ENCODE results near the gene ALOX15B.

Gene ALOX15B

GRCh38 chr17:8066841-8067775 is 28.2 kb downstream of the ALOX15B start:
- H3K9me2 ChIP-seq (replicated peaks; ENCODE audit: insufficient read depth, low read length): no peaks in the 10 kb centered on the region
- H3K27me3 ChIP-seq (ENCODE audit: low read length): no peaks in the 10 kb centered on the region
- no peak for TF ChIP-seq EZH2phosphoT487 (conservative IDR thresholded peaks at IDR 0.05; ENCODE audit: low read length)
- no peak for TF ChIP-seq CTCF (IDR thresholded peaks at IDR 0.05; ENCODE audit: insufficient read depth, low read length, poor library complexity, severe bottlenecking)

GRCh38 chr17:8067806-8068205 is 28.9 kb downstream of the ALOX15B start:
- TF ChIP-seq CTCF (IDR thresholded peaks at IDR 0.05; ENCODE audit: insufficient read depth, low read length, poor library complexity, severe bottlenecking) (no peak), EZH2phosphoT487 (conservative IDR thresholded peaks at IDR 0.05; ENCODE audit: low read length) (no peak)
- no peaks in the 10 kb centered on the region for H3K9me2 ChIP-seq (replicated peaks; ENCODE audit: insufficient read depth, low read length)
- H3K4me2 ChIP-seq (ENCODE audit: low read depth, low read length, poor library complexity, severe bottlenecking): no peak overlapping the region
- H3K36me3 ChIP-seq (ENCODE audit: low read length): no peaks in the 10 kb centered on the region
- no peaks in the 10 kb centered on the region for H3F3A ChIP-seq (ENCODE audit: insufficient read depth)
- H3K4me3 ChIP-seq (ENCODE audit: insufficient read depth, low read length, poor library complexity, severe bottlenecking): no peak overlapping the region
- no peaks in the 10 kb centered on the region for H3K79me2 ChIP-seq (ENCODE audit: insufficient read depth, low read length)
- H2AFZ ChIP-seq (ENCODE audit: low read depth, low read length, severe bottlenecking): no peak overlapping the region
- no peaks in the 10 kb centered on the region for H4K20me1 ChIP-seq (ENCODE audit: low read depth, low read length)
- H3K9ac ChIP-seq (ENCODE audit: low read length): no peak overlapping the region
- H3K27ac ChIP-seq (ENCODE audit: low read depth, low read length): no peak overlapping the region
- H3K27me3 ChIP-seq (ENCODE audit: low read length): no peaks in the 10 kb centered on the region
- H3K9me3 ChIP-seq (ENCODE audit: insufficient read depth, low read length): no peaks in the 10 kb centered on the region

More at GRCh38 chr17:8066841-8067775, 28.2 kb downstream of the ALOX15B start:
- Histone ChIP-seq H3K9me3 (ENCODE audit: insufficient read depth, low read length) (no peaks in the 10 kb centered on the region), H3K36me3 (ENCODE audit: low read length) (no peaks in the 10 kb centered on the region), H3K27ac (ENCODE audit: low read depth, low read length) (no peak overlapping the region), H3K79me2 (ENCODE audit: insufficient read depth, low read length) (no peaks in the 10 kb centered on the region), H3F3A (ENCODE audit: insufficient read depth) (no peaks in the 10 kb centered on the region), H3K9ac (ENCODE audit: low read length) (no peak overlapping the region), H3K4me2 (ENCODE audit: low read depth, low read length, poor library complexity, severe bottlenecking) (no peak overlapping the region), H2AFZ (ENCODE audit: low read depth, low read length, severe bottlenecking) (no peak overlapping the region), H3K4me3 (ENCODE audit: insufficient read depth, low read length, poor library complexity, severe bottlenecking) (no peak overlapping the region), H4K20me1 (ENCODE audit: low read depth, low read length) (no peaks in the 10 kb centered on the region)

GRCh38 chr17:8068736-8069586 is 30.1 kb downstream of the ALOX15B start:
- H3K9me3 ChIP-seq (ENCODE audit: insufficient read depth, low read length): no peaks in the 10 kb centered on the region
- H3K4me3 ChIP-seq (ENCODE audit: insufficient read depth, low read length, poor library complexity, severe bottlenecking): no peak overlapping the region
- no peaks in the 10 kb centered on the region for H3K79me2 ChIP-seq (ENCODE audit: insufficient read depth, low read length)
- H3K9me2 ChIP-seq (replicated peaks; ENCODE audit: insufficient read depth, low read length): no peaks in the 10 kb centered on the region
- no peak for TF ChIP-seq CTCF (IDR thresholded peaks at IDR 0.05; ENCODE audit: insufficient read depth, low read length, poor library complexity, severe bottlenecking)
- no peaks in the 10 kb centered on the region for H3K27me3 ChIP-seq (ENCODE audit: low read length)
- no peak overlapping the region for H3K27ac ChIP-seq (ENCODE audit: low read depth, low read length)
- H4K20me1 ChIP-seq (ENCODE audit: low read depth, low read length): no peaks in the 10 kb centered on the region
- no peak overlapping the region for H3K4me2 ChIP-seq (ENCODE audit: low read depth, low read length, poor library complexity, severe bottlenecking)
- H3F3A ChIP-seq (ENCODE audit: insufficient read depth): no peaks in the 10 kb centered on the region
- H3K36me3 ChIP-seq (ENCODE audit: low read length): no peaks in the 10 kb centered on the region
- no peak overlapping the region for H3K9ac ChIP-seq (ENCODE audit: low read length)
- no peak overlapping the region for H2AFZ ChIP-seq (ENCODE audit: low read depth, low read length, severe bottlenecking)
